Uterus (tissue), 2 donors: ENCODE measurements around the gene IL23A.

Source experiments
- POLR2A ChIP-seq, 2 donors: fragments of 450-650 bp; IDR thresholded peaks; one replicate each; pipeline ENCODE4 v1.6.1; 2016; ENCODE audit warnings: antibody characterized with exemption in 2 of 2, mild to moderate bottlenecking in 1 of 2, moderate library complexity in 1 of 2
- TF ChIP-seq, protein P1 (sequence below), 4 experiments: fragments of 200-600 bp in 2 of 4; fragments of 450-650 bp in 2 of 4; sonication (generic) in 2 of 4; IDR thresholded peaks; one replicate each; pipeline ENCODE4 v1.5.1; 2016 to 2019; ENCODE audit warnings: antibody characterized with exemption in 4 of 4, mild to moderate bottlenecking in 2 of 4, moderate library complexity in 1 of 4

DNA sequence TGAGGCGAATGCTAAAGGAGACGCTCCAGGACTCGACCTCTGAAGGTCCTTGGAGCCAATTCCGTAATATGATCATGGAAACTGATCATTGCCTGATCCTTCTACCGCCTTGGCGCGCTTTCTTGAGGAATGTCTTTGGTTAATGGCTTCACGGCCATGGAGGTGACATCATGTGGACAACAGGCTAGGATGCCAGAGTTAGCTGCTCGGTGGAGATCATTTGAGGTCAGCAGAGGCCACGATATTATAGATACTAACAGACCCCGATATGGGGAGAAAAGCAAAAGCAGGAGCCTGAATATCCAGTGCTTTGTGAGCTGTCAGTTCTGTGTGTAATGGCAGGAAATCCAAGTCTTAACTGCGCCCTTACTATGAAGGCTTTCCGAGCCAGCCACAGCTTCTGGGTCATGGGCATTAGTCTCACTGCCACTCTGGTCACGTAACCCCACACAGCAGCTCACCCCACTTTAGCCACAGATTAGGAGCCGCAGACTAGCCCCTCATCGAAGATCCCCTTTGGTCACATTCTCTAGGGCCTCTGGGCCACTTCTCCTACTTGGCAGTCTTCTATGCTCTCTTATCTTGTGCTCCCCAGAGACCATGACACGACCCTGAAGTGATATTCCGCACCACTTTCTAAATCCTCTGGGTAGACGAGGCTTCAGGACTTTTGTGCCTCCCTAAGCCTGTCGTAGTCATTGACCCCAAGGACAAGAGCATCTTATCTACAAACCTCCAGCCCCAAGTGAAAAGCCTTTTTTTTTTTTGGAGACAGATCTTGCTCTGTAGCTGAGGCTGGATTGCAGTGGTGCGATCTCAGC is 37.8 kb upstream of the IL23A start:
- TF ChIP-seq, protein P1, sequence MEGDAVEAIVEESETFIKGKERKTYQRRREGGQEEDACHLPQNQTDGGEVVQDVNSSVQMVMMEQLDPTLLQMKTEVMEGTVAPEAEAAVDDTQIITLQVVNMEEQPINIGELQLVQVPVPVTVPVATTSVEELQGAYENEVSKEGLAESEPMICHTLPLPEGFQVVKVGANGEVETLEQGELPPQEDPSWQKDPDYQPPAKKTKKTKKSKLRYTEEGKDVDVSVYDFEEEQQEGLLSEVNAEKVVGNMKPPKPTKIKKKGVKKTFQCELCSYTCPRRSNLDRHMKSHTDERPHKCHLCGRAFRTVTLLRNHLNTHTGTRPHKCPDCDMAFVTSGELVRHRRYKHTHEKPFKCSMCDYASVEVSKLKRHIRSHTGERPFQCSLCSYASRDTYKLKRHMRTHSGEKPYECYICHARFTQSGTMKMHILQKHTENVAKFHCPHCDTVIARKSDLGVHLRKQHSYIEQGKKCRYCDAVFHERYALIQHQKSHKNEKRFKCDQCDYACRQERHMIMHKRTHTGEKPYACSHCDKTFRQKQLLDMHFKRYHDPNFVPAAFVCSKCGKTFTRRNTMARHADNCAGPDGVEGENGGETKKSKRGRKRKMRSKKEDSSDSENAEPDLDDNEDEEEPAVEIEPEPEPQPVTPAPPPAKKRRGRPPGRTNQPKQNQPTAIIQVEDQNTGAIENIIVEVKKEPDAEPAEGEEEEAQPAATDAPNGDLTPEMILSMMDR (IDR thresholded peaks at IDR 0.05): no peak
- no peak for TF ChIP-seq POLR2A (IDR thresholded peaks at IDR 0.05)
